ENCODE measurements around the gene MOB2. TPM values are rescaled to one million over a fixed set of nuclear protein-coding genes. Genes with fewer than 3 reads are reported as not detected.

The MOB2 gene
- total and polyA plus RNA-seq, 9 of the 15 experiments (the other 6 are each of a cell fraction or from before 2014, with no cell fraction given), result 0.17 to 36.8 (median 19.2) TPM

GRCh38 chr11:1447845-1448825 is 38.4 kb downstream of the MOB2 start:
- Histone ChIP-seq H2AFZ (ENCODE audit: low read depth, low read length) (no peak overlapping the region), H4K20me1 (replicated peaks; ENCODE audit: control insufficient read depth, insufficient read depth, low read length) (peaks cover 7% of the 10 kb centered on the region; the same call in 1 of the 2 replicates), H3K27ac (ENCODE audit: extremely low read depth, low read depth, low read length) (no peak overlapping the region), H3K79me2 (ENCODE audit: control insufficient read depth, insufficient read depth, low read length) (no peaks in the 10 kb centered on the region), H3K4me1 (replicated peaks in 1 of 2; ENCODE audit: control insufficient read depth in 2 of 2, insufficient read depth in 2 of 2, low read length in 2 of 2) (peaks cover 0 to 55% of the 10 kb centered on the region in 2 experiments; a peak in 2 of 5 replicates), H3K36me3 (ENCODE audit: control insufficient read depth, insufficient read depth, low read length) (no peaks in the 10 kb centered on the region), H3K9ac (ENCODE audit: insufficient read depth in 1 of 2, low read depth in 2 of 2, low read length in 2 of 2) (no peak overlapping the region), H3K9me3 (replicated peaks; ENCODE audit: control insufficient read depth, insufficient read depth, low read depth, low read length) (no peaks in the 10 kb centered on the region), H3K9me1 (ENCODE audit: control insufficient read depth, insufficient read depth, low read length) (no peaks in the 10 kb centered on the region), H3K27me3 (ENCODE audit: control insufficient read depth in 2 of 2, insufficient read depth in 2 of 2, low read length in 2 of 2) (peaks cover 9 to 68% of the 10 kb centered on the region in 2 experiments; a peak in 3 of 5 replicates), H3K4me2 (ENCODE audit: insufficient read depth, low read length) (no peak overlapping the region), H3K4me3 (no peak overlapping the region)
- DNase-seq (ENCODE audit: extremely low read depth in 1 of 4, low spot score in 3 of 4) (peak in 2 of 4 experiments; percentile 25 to 30), ATAC-seq (peak; percentile 34; the same call in 2 of the 3 replicates), FAIRE-seq (no peak)
- POLR2A ChIA-PET, result interaction anchor here (0.7 kb wide), 1 partner anchor 127 kb away, joined by 3 read pairs; no protein-coding TSS in a partner anchor
- CTCF ChIA-PET (ENCODE audit: low intra/inter-chr PET ratio), result no interaction called here
- in situ Hi-C loops (cut with MboI) (no loop called here), intact Hi-C loops (cut with micrococcal nuclease) (no loop called here)
- BruUV-seq (replicated peaks), result no TSS peak
- WGBS (ENCODE audit: insufficient coverage, low coverage, missing lambda C conversion rate), result 6% methylated on average over 36 of the region's 49 CpGs
- TF ChIP-seq RAD21 (CRISPR knock-in tag; conservative IDR thresholded peaks at IDR 0.05 in 1 of 2, IDR thresholded peaks at IDR 0.05 in 1 of 2), result peak; percentile 23 to 47; a peak in 3 of 4 replicates
- peak; percentile 48; the same call in 1 of the 2 replicates for TF ChIP-seq STAG1 (CRISPR knock-in tag; IDR thresholded peaks at IDR 0.05; ENCODE audit: borderline replicate concordance)
- no peak for TF ChIP-seq TSC22D4 (tag; IDR thresholded peaks at IDR 0.05)
- 0 out of 2 replicates have a peak, but pooled peaks have one; percentile 22 for TF ChIP-seq L3MBTL2 (IDR thresholded peaks at IDR 0.05)
- TF ChIP-seq CTCF (IDR thresholded peaks at IDR 0.05 in 2 of 3, conservative IDR thresholded peaks at IDR 0.05 in 1 of 3; ENCODE audit: insufficient read depth in 2 of 3, low read depth in 1 of 3, low read length in 3 of 3), result peak; percentile 13 to 35 (median 21); a peak in 2 of 6 replicates
- TF ChIP-seq ZFX (CRISPR knock-in tag; IDR thresholded peaks at IDR 0.05), result 0 out of 2 replicates have a peak, but pooled peaks have one; percentile 30
- no peak for TF ChIP-seq AFF1 (IDR thresholded peaks at IDR 0.05; ENCODE audit: low read depth in 1 of 2, partially characterized antibody in 2 of 2)
- peak; percentile 32; the same call in 1 of the 2 replicates for TF ChIP-seq BHLHE40 (IDR thresholded peaks at IDR 0.05; ENCODE audit: low read length)
